GM21619 (cell line): ENCODE data around the gene AGAP1.

Experiments
- ATAC-seq: cut with Tn5 transposase; IDR thresholded peaks from one replicate; pipeline ENCODE4 v1.9.1; 2021; ENCODE audit not compliant: unreplicated experiment

AGAP1 gene

DNA sequence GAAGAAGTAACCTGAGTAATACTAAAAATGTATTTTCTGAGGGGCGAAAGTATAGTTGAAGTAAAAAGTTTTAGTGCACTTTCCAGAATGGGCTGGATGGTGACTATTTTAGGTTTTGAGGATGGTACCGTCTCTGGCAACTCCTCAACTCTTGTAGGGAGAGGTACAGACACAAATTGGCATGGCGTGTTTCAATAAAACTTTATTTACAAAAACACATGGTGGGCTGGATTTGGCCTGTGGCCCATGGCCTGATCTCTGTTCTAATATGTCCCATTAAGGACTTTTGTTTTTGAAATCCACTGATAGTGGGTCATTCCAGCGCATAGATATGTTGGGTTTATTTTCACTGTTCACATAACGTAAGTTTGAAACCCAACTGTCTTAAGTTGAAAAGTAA lies 132.8 kb downstream of the AGAP1 start:
- ATAC-seq: no peak

- no peak for ATAC-seq
Observed at GRCh38 chr2:235627682-235628081, 133.8 kb downstream of the AGAP1 start.

GRCh38 chr2:235630718-235631296 lies 137.0 kb downstream of the AGAP1 start:
- no peak for ATAC-seq

- ATAC-seq: no peak
Observed at GRCh38 chr2:235634435-235635158, 140.8 kb downstream of the AGAP1 start.

DNA sequence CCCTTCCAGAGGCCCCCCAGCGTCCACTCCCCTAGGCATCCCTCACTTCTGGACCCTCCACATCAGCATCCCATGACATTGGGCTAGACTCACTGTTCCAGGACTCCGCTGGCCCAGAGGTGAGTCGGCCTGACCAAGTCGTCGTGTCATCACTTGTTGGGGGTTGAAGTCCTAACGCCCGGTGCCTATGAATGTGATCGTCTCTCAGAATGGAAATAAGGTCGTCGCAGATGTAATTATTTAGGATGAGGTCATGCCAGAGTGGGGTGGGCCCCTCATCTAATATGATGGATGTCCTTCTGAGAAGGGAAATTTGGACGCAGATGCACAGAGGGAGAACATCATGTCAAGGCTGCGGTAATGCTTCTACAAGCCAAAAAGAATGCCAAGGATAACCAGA lies 142.7 kb downstream of the AGAP1 start:
- ATAC-seq: no peak

DNA sequence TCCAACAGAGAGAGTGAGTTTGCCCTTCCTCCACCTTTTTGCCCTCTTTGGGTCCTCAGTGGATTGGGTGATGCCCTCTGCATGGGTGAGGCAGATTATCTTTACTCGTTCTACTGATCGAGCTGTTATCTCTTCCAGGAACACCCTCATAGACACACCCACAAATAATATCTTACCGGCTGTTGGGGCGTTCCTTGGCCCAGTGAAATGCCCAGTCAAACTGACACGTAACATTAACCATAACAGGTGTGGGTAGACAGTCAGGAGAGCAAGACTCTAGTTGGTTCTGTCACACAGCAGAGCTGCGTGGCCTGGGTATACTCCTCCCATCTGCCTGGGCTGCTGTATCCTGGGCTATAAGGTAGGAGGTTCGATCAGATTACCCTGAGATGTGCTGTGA lies 144.1 kb downstream of the AGAP1 start:
- ATAC-seq: no peak

GRCh38 chr2:235638541-235639427 lies 144.9 kb downstream of the AGAP1 start:
- ATAC-seq: no peak

DNA sequence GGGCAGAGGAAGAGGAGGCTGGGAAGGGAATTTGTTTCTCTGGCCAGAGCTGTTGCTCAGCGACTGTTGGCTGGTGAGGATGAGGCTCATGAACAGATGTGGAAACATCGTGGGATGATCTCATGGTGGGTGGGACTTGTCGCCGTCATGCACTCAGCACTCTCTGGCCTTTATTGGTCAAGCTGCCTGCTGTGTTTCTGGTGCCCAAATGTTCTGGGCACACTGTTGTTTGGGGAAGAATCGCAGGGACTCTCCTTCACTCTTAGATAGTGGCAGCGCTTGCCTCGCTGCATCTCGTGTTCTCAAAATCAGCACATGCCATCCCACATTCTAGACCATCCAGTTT lies 145.6 kb downstream of the AGAP1 start:
- no peak for ATAC-seq

DNA sequence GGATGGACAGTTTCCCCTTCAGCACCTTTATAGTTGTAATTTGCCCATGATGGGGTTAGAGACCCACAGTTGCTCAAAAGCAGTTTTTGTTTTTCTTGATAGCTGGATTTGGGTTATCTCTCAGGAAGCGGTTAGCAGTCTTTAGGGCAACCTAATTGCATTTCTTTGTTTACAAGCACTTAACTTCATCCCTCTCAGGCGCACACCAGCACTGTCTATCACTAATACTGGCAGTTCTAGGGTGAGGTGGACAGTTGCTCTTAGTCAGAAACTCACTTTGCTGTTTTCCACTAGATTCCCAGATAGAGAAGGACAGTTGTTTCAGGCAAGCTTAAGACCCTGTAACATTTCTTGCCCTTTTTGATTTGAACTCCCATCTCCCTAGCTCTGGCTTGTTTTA lies 146.0 kb downstream of the AGAP1 start:
- ATAC-seq: no peak

GRCh38 chr2:235640377-235640776 lies 146.5 kb downstream of the AGAP1 start:
- no peak for ATAC-seq

DNA sequence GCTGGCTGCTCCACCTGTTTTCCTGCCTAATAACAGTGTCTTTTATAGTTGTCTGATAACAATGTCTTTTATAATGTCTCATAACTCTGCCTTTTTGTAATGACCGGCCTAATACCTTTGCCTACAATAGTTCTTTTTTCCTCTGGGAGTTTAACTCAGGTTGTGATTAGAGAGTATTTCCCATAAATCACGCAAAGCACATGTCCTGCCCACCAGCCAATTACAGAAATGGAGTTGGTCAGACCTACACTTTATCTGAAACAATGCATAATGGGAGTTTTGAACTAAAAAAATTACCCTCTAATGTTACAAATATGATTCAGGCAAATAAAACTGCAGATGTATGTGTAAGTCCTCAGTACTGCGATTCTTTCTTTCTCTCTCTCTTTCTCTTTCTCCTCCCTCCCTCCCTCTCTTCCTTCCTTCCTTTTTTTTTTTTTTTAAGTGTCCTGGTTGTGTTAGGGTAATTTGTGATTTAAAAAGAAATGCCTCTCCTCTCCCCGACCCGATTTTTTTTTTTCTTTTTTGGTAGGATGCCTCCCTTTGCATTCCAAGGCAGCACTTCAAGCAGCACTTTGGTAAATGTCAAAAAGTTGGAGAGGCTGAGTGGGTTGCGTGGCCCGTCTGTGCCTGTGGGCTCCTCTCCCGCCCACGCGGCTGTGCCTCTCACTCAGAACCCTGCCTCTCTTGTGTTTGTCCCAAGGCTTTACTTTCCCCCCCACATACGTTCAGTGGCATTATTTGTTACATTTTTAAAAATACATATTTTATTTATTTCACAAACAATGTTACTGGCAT lies 147.3 kb downstream of the AGAP1 start:
- ATAC-seq: no peak

DNA sequence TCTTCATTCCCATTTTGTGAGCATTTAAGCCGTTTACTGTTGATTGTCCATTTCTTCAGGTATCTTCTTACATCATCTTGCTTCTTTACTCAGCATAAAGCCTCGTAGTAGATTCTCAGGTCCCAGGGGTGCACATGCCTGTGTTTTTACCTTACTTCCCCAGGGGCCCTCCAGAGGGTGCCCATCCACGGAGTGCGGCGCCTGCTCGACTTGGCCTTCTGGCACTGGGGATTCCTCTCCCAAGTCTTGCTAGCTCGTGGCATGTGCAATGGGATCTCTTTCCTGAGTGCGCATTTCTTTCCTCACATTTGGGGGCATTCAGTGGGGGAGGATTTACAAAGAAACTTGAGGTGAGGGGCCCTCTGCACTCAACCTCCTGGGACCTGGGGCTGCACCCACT lies 148.1 kb downstream of the AGAP1 start:
- ATAC-seq: no peak

- ATAC-seq: no peak
Observed at GRCh38 chr2:235642446-235643098, 148.7 kb downstream of the AGAP1 start.

DNA sequence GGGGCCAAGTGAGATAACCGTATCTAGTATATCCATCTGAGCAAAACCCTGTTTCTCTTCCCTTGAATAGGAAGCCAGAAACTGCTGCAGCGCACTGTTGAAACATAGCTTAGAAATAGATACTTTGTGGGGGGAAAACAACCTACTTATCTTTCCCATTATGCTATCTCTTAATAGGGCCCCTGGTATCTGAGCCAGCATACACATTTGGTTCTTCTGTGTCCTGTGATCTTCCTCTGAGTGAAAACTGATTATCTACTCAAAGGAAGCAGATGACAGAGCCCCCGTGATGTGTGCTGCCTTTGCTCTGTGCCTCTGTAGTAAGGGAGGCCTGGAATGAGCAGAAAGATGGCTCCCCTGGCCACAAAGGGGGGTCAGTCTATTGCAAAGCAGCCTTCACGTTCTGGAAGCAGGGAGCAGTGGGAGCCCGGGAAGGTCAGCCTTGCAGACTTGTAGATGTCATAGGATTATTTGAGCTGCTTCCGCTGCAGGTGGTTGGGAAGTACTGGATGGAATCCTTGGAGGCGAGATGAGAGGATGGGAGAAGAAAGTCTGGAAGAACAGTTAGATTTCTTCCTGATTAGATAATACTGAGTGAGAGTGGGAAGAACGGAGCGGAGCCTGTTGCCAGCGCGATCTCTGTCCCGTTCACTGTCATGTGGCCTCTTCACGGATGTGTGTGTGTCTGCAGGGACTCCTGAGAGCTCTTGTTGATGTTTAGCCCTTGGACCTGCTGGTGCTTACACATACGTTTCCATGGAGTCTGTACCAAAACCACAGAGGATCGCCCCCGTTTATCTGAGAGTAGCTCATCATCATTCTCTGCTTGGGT lies 150.1 kb downstream of the AGAP1 start:
- ATAC-seq: no peak

DNA sequence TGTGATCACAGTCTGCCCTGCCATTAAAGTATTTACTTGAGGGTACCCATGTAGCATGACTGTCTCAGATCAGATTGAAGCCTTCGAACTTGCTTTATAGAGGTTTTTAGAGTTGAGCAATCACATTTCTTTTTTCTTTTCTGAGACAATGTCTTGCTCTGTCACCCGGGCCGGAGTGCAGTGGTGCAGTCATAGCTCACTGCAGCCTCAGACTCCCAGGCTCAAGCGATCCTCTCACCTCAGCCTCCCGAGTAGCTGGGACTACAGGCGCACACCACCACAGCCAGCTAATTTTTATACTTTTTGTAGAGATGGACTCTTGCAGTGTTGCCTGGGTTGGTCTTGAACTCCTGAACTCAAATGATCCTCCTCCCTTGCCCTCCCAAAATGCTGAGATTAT lies 153.4 kb downstream of the AGAP1 start:
- no peak for ATAC-seq

DNA sequence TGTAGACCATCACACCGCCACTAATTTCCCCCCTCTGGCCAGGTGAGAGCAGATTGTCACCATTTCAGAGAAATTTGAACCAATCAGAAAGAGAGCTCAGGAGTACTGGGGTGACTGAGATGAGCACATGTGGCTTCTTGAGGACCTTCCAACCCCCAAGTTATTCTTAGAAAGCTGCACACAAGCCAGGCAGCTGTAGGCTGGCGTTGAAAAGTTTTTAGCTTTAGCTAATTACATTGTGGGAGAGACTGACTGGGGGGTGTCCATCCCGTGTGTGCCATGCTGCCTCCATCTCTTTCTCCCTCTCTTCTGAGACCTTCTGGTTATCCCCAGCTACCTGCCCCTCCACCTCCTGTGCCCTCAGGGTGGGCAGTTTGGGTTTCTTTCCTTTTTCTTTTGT lies 154.0 kb downstream of the AGAP1 start:
- ATAC-seq: no peak

DNA sequence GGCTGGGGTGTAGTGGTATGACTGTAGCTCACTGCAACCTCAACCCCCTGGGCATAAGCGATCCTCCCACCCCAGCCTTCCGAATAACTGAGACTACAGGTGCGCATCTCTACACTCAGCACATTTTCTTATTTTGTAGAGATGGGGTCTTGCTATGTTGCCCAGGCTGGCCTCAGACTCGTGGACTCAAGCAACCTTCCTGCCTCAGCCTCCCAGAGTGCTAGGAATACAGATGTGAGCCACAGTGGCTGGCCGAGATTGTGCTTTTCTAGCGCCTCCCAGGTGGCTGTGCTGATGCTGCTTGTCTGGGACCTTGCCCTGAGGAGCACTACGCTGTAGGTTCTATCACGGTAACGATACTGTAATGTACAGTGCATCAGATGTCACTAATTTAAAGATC lies 155.6 kb downstream of the AGAP1 start:
- ATAC-seq: no peak

DNA sequence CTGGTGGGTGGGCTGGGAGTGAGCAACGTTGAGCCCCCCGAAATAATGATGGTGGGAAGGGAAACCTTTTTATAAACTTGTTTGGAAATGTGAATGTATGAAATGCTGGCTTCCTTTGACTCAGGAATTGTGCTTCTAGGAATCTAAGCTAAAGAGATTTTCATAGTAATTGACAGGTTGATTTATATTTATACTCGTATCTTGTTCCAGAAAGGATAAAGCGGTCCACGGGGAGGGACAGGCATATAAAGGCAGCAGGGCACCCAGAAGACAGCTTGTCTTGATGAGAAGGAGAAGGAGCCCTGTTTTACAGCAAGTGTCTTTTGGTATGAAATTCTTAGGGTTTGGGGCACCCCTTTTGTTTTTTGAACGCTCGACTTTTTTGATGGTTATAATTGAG lies 157.8 kb downstream of the AGAP1 start:
- ATAC-seq: no peak

DNA sequence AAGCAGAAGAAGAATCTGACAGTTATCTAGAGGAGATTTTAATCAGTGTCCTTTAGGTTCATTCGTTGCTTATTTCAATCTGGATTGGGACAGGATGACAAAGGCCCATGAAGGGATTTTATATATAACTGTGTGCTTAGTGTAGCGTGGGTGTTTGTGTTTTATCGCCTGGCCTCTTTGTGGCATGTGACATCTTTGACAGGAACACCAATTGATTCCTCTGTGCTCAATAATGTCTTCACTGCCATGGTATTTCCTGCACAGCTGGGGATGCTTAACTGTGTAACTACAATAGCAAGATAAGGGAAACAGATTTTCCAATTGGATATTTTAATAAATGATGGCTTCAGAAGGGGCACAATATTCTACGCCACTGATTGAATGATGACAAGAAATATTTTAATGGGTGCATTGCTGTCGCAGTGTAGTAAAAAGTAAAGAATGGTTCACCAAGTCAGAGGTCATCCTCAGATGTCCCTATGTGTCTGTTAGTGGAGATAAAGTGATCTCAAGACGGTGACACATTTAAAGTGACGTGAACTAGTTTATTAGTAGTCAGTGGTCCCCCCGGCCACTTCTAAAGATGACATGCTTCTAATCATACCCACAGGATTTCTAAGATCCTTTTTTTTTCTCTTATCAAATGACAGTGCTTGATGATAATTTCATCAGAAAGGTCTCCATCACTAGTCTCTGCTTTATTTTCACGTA lies 160.4 kb downstream of the AGAP1 start:
- no peak for ATAC-seq
